ENCODE data around the gene AQP12A. TPM values are rescaled to one million over a fixed set of nuclear protein-coding genes. Genes with fewer than 3 reads are reported as not detected.
A peak's percentile ranks its signal among the peaks of the same experiment; 100 is the strongest.

The AQP12A gene
- total RNA-seq, 1 experiment from 2014 or later: not detected

DNA sequence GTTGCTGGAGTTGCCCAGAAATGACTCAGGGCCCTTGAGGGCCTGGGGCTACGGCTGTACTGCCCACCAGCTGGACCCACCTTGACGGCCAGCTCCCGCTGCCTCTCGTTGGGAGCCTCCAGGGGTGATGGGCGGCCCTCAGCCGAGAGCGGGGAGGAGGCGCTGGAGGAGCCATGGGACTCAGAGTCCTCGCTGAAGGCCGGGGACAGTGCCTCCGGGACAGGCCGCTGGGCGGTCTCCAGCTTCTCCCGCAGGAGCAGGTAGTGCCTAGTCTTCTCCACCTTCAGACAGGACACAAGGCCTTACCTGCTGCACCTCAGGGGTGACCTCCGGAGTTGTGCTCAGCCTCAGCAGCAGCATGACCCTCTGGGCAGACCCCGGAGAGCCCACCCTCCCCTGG is 30.7 kb downstream of the AQP12A start:
- DNase-seq (ENCODE audit: low read depth): no peak

DNA sequence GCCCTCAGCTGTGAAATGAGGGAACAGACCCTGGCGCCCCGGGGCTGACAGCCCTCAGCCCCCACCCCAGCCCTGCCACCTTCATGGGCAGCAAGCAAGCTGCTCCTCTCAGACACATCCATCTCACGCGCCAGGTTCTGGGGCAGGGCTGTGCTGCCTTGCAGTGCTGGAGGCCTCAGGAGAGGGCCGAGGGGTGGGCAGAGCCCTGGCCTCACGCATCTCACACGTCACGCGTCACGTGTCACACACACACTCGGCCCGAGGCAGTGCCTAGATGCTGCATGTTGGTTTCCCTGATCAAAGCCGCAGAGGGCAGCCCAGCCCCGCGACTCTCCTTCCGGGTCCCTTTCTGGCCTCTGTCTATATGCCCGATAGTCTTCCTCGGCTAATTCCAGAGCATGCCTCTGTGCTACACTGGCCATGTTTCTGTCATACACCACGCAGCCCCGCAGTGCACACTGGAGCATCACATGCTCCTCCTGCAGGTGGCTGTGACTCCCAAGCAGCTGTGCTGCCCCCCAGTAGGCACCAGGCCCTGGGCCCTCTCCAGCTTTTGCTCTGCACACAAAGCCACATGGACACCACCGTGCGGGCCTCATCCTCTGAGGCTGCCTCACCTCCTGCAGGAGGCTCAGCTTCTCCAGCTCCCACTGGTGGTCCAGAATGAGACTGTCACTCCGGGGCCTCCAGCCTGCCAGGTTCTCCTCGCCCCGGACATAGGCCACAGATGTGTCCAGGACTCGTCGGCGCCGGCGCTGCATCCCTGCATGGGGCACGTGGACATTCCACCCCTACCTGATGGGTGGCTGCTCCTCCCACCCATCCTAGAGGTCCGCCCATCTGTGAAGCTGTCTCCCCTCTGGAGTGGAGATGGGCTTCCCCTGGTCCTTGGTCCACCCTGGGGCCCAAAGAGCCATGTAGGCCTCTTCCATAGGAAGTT is 31.4 kb downstream of the AQP12A start:
- no peak for DNase-seq (ENCODE audit: low read depth)

DNA sequence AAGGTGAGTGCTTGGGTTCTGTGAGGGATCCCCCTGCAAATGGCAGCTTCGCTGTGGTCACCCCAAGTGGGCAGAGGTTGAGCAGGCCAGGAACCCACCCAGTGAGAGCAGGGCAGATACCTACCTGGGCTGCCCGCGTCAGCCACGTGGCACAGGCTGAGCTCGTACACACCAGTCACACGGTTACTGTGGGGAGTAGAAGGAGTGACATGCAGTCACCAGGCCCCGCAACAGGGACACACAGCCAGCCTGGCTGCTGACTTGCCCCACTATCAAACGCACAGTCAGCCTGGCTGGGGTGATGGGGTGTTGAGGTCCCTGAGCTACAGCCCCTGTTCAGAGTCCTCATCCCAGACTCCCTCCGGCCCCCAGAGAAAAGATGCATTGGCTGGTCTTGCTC is 32.2 kb downstream of the AQP12A start:
- no peak for DNase-seq (ENCODE audit: low read depth)

DNA sequence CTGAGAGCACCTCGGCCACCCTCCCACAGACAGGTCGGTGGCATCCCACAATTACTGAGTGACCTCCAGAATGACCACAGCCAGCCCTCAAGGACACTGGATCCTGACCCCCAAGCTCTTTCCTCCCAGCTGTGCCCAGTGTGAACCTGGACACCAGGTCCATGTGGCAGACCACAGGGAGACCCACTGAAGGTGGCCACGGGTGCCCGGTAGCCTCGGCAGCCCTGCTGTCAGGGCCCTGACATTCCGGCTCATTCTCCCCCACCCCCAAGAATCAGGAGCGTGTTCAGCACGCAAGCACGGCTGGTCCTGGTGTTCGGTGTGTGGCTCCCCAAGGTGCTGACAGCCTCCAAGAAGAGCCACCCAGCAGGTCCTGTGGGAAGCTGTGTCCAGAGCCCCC is 32.8 kb downstream of the AQP12A start:
- no peak for DNase-seq (ENCODE audit: low read depth)

DNA sequence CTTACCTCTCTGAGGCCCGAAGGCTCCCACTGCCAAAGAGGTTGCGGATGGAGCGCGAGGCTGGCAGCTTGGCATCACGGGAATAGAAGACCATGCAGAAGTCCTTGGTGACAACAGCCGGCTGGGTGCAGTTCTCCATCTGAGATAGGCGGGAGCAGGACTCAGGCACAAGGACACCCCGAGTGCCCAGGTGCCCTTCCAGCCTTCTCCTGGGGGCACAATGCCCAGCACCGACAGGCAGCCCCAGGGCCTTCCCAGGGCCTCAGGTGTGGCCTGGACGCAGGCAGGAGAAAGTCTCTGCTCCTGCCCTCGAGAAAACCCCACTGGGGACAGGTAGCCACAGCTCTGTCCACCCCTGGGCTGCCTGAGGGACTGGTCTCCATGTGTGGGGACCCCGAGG is 33.6 kb downstream of the AQP12A start:
- DNase-seq (ENCODE audit: low read depth): no peak

DNA sequence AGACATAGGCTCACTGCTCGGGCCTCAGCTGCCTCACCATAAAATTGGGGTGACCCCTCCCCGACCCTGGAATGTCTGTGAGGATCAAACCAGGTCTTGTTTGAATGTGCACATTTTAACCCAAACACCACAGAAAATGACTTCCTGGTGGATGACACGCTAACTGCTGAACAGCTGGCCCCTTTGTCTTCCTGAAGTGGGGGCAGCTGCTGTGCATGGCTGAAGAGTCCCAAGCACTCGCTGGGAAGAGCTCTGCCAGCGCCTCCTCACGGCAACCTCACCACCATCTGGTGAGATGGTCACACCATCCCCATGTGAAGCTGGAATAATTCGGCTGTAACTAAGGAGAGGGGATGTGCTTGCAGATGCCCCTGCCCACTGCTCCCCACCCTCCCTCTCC is 34.0 kb downstream of the AQP12A start:
- DNase-seq (ENCODE audit: low read depth): peak; percentile 53

DNA sequence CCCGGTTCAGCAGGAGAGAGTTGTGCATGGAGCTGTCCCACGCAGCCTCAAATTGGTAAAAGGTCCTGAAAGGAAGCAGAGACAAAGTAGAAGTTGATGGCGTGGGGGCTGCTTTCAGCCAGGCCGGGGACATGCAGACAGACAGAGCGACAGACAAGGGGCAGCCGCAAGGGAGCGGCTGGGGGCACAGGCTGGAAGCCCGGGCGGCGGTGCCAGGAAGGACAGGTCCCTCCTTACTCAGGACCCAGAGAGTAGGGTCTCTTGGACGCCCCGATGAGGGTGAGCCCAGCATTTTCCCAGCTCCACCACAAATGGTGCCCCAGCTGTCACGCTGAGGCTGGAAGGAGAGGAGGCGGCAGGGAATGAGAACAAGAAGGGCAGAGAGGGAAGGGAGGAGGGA is 35.2 kb downstream of the AQP12A start:
- DNase-seq (ENCODE audit: low read depth): no peak

DNA sequence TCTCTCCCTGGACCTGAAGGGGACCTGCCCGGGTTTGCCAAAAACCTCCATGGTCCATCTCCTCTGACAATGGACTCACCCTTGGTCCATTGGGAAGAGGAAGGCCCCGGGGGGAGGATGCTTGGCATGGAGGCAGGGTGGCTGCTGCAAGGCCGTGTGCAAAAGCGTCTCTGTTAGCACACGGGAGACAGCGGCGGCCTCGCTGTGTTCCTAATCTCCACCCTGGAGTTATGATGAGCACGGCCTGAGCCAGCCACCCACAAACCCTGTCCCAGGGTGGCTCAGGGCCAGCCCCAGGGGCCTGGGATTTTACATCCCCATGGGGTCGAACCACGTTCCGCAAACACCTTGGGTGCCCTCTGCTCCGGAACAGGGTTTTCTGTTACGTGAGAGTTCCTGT is 35.8 kb downstream of the AQP12A start:
- no peak for DNase-seq (ENCODE audit: low read depth)

DNA sequence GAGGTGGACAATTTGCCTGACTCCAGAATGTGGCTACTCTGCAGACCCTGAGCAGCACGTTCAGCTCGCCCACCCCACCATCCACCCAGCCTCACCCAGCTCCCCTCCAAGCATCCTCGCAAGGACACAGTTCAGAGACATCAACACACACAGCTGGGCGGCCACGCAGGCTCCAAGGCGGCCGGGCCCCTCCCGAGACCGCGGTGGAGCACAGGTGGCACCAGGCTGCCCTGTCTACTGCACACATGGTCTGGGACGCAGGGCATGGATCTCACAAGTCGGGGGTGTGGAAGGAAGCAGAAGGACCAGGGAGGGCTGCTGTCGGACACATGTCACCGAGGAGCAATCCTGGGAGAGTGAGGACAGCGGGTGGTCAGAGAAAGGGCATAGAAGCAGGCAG is 36.2 kb downstream of the AQP12A start:
- DNase-seq (ENCODE audit: low read depth): no peak

DNA sequence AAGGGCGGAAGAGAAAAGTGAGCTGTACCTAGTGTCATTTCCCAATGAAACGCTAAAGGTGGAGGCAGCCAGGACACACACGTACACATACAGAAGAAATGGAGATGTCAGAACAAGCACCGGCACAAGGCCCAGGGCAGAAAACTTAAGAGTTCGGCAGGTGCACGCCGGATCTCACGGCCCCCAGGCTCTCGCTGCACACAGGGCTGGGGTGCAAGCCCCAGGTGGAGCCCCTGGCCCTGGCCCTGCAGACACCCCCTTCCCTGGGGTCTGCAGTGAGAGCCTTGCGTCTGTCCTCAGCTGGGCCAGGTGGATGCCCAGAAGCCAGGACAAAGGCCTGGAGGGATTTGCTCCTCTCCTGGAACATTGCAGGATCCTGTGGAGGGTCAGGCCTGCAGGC is 36.7 kb downstream of the AQP12A start:
- no peak for DNase-seq (ENCODE audit: low read depth)

DNA sequence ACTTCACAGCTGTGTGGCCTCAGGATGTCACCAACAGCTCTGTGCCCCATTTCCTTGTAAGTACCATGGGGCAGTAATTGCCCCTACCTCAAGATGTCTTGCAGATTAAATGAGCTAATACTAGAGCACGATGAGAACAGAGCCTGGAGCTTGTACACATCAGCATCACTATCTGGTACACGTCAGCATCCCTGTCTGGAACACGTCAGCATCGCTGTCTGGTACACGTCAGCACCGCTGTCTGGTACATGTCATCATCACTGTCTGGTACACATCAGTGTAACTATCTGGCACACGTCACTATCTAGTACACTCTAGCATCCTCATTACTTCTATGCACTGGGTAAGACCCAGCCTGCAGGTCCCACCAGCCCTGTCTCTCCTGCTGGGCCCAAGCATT is 37.2 kb downstream of the AQP12A start:
- DNase-seq (ENCODE audit: low read depth): no peak

DNA sequence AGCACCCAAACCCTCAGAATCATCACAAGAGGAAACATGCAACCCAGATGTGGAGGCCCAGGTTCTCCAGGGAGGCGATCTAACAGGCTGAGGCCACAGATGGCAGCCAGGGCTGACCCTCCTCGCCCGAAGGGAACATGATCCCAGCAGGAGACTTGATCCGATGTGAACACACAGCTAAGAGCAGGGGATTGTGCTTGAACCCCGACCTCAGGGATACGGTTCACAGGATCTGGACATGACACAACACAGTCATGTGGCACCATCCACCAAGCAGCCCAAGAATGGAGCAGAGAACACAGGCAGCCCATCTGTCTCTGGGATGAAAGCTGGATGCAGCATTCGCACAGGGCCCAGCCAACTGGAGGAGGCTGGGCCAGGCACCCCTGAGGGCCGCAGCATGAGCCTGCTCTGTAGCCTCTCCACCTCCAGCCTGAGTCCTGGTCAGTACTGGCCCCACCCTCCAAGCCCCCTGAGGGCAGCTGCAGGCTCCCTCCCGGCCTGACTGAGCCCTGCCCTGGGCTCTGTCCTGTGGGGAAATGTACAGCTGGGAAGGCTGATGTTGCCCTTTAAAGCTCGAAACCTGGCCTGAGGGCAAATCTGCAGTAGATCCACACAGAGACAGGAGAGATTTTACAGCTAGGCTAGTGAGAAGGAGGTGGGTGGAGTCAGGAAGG is 39.0 kb downstream of the AQP12A start:
- DNase-seq (ENCODE audit: low read depth): no peak

DNA sequence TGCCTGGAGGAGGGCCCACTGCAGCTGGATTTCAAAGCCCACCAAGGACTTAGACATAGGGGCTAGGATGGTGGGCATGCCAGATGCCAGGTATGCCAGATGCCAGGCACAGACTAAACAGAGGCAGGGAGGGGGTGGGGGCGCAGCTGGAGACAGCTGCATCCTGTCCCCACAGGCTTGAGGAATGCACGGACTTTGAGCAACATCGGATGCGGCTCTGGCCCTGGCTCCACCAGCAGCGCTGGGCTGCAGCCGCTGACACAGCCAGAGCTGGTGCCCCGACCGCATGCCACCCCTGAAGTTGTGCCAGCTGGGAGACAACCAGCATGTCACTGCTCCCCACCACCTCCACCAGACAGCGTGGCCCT is 39.5 kb downstream of the AQP12A start:
- peak; percentile 51 for DNase-seq (ENCODE audit: low read depth)

DNA sequence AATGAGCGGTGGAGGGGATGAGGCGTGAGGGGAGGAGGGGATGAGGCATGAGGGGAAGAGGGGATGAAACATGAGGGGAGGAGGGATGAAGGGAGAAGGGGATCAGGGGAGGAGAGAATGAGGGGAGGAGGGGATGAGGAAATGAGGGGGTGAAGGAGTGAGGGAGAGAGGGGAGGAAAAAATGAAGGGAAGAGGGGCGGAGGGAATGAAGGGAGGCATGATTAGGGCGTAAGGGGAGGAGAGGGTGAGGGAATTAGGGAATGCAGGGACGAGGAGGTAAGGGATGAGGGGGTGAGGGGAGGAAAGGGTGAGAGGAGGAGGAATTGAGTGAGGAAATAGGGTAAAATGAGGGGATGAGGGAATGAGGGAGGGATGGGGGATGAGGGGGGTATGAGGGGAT is 40.5 kb downstream of the AQP12A start:
- no peak for DNase-seq (ENCODE audit: low read depth)

DNA sequence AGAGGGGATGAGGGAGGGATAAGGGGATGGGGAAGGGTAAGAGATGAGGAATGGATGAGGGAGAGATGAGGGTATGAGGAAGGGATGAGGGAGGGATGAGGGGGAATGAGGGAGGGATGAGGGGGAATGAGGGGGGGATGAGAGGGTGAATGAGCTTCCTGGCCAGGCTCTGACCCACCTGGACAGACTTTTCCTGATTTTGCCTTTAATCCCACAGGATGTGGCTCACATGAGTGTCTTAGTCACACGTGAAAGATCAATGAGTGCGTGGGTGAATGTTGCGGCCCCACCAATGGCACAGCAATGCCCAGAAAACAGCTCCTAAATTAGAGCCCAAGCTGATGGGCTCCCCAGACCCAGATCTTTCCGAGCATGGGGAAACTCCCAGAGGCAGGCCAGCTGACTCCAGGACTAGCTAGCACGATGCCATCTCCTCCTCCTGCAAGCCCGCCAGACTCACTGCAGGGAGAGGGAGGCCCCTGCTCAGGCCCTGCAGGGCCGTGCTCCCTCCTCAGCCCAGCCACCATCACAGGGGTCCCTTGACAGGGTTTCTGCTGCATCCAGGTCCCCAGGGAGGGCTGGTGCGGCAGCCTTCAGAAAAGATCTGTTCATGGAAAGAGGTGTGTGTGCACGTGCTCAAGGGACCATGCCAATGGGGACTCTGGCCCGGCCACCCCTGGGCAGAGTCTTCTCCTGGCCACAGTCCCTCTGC is 41.4 kb downstream of the AQP12A start:
- DNase-seq (ENCODE audit: low read depth): no peak

DNA sequence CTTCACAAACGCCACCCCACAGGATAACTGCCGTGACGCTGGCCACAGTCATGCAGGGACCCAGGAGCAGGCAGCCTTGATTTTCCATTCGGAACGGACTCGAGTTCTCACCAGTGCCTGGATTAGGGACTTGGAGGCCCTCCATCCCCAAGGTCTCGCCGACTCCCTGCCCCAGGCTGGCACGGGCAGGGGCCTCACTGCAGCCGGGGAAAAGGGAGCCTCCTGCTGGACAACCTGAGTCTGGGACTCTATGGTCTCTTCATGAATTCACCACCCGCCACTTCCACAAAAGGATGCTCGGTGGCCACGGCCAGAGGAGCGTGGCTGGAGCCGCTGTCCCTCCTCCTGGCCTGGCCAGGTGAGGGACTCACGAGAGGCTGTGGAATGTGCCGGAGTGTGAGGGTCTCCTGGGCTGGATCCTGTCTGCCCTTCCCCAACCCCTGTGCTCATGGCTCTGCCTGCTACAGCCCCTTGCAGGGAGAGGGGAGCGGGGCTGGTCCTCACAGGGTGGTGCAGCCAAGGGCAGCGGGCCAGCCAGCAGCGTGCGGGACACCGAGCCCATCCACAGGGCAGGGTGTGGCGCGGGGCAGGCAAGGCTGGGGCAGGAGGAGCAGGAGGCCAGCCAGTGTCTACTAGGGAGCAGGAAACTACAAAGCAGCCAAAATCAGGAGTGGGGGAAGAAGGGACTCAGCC is 42.3 kb downstream of the AQP12A start:
- no peak for DNase-seq (ENCODE audit: low read depth)

DNA sequence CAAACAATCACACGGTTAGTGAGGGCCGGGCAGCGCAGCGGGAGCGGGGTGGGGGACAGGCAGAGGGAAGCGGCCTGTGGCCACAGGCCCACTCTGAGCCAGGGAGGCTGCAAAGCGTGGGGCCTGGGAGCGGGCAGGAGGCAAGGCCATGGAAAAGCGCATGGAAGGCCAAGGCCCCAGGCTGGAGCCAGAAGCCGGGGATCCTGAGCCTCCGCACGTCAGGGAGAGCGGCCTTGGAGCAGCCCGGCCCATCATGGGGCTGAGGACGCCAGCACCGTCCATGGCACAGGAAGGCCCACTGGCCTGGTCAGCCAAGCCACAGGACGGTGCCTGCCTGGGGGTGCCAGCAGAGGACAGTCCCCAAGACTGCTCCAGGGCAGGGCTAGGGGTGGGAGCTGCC is 43.1 kb downstream of the AQP12A start:
- DNase-seq (ENCODE audit: low read depth): no peak

DNA sequence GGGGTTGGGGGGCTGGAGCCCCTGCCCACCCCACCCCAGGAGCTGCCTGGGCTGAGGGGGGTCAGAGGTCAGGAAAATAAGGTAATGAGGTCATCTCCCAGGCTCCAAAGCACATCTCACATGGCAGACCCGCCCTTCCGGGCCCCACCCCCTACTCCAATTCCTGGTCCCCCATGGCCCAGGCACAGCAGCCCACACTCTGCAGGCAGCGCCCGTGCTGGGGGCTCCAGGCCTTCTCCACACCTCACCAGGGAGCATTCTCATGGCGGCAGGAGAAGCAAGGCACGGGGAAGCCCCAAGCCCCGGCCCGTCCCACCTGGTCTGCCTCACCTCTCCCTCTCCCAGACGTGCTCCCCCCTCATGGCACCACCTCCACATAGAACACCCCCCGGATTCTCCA is 43.8 kb downstream of the AQP12A start:
- no peak for DNase-seq (ENCODE audit: low read depth)

DNA sequence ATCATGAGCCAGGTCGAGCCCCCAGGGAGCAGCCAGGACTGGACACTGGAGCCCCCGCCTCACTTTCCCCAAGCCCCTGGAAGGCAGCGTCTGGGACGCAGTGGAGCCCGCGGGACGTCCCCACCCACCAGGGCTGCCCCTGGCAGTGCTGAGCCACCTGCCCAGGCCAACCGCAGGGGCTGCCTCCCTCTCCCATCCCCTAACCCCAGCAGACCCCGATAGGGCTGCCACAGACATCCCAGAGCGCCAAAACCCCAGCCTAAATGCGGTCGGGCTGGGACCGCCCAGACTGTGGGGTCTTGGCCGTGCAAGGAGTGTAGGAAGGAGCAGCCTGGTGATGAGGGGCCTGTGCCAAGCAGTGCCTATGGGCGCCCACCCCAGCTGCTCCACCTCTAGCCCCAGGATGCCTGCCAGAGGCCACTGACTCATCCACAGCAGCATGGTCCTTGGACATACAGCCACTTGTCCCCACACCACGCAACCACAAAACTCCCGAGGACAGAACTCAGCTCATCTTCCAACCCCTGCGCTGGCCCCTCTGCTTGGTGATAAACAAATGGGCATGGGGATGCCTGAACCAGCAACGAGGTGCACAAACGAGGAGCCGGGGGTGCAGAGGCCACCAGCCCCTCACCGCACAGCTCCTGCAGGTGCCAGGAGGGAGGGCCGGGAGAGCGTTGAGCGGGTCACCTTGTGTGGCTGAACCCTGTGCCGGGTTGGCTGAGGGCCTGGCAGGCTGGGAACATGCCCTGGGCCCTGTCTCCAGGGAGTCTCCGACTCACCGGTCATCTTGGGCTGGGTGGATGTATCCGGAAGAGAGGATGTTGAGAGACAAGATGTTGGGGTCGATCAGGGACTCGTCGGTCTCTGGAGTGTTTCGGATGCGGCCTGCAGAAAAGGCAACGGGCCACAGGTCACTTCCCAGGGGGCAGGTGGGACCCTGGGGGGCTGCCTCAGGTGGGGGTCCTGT is 44.9 kb downstream of the AQP12A start:
- no peak for DNase-seq (ENCODE audit: low read depth)

DNA sequence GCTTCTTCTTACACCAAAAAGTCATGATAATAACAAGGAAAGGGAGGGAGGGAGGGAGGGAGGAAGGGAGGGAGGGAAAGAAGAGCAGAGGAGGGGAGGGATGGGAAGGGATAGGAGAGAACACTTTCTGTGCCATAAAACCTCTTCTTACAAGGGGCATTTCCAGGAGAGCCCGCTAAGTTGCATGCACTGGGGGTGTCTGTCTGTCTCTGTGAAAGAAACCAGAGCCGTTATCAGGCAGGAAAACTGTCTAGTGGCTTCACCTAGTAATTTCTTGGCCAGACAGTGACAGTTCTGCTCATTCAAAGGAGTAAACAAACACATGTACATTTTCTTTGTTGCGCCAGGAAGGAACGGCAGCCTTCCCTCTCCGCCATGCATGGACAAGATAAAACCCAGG is 45.8 kb downstream of the AQP12A start:
- DNase-seq (ENCODE audit: low read depth): no peak

DNA sequence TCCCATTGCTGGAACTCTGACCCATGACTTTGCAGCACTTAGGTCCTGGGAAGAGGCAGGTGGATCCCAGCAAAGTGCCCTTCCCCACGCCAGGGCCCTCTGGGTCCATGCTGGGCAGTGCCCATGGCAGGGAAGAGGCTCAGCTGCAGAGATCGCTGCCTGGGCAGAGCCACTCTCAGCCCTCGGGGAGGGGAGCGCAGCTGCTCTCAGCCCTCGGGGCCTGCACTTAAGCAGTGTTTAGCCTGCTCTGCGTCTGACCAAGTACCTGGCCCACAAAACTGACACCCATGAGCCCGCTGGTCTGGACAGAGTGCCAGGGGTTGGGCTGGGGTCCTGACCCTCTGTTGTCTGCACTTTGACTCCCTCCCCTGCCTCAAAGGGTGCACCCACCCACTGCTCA is 46.3 kb downstream of the AQP12A start:
- DNase-seq (ENCODE audit: low read depth): no peak

All from LHCN-M2 (cell line).